ENCODE results near the gene SIRPG. TPM values are rescaled to one million over a fixed set of nuclear protein-coding genes. Genes with fewer than 3 reads are reported as not detected.

Gene SIRPG
- total and polyA plus RNA-seq, 8 donors, result 0.98 to 1.1 TPM; not detected in 6

DNA sequence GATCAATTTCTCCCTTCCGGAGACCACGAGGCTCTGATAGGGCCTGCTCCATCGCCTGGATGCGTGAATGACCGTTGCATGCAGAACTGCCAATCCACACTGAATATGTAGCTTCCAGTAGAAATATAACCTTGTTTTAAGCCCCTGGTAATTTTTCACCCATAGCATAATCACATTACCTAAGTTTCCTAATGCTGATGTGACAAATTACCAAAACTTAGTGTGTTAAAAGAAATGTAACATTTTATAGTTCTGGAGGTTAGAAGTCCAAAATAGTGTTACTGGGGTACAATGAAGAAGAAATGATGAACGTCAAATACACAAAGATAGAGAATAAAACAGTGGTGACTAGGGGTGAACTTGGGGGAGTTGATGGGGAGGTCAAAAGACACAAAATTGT is 78.1 kb downstream of the SIRPG start:
- WGBS, 5 donors, result 86 to 95% (median 94%) methylated on average over 6 of the region's 6 CpGs

More for the DNA sequence above, 78.1 kb downstream of the SIRPG start:
- TF ChIP-seq EP300 (IDR thresholded peaks at IDR 0.05), result no peak
- no peak for TF ChIP-seq POLR2A (IDR thresholded peaks at IDR 0.05)
- TF ChIP-seq POLR2AphosphoS5 (IDR thresholded peaks at IDR 0.05), result no peak
- TF ChIP-seq, protein P1, sequence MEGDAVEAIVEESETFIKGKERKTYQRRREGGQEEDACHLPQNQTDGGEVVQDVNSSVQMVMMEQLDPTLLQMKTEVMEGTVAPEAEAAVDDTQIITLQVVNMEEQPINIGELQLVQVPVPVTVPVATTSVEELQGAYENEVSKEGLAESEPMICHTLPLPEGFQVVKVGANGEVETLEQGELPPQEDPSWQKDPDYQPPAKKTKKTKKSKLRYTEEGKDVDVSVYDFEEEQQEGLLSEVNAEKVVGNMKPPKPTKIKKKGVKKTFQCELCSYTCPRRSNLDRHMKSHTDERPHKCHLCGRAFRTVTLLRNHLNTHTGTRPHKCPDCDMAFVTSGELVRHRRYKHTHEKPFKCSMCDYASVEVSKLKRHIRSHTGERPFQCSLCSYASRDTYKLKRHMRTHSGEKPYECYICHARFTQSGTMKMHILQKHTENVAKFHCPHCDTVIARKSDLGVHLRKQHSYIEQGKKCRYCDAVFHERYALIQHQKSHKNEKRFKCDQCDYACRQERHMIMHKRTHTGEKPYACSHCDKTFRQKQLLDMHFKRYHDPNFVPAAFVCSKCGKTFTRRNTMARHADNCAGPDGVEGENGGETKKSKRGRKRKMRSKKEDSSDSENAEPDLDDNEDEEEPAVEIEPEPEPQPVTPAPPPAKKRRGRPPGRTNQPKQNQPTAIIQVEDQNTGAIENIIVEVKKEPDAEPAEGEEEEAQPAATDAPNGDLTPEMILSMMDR (IDR thresholded peaks at IDR 0.05), result no peak
- Histone ChIP-seq H3K4me1 (no peaks in the 10 kb centered on the region), H3K9me3 (no peaks in the 10 kb centered on the region), H3K27me3 (no peaks in the 10 kb centered on the region), H3K4me3 (no peak overlapping the region), H3K27ac (no peak overlapping the region), H3K36me3 (no peaks in the 10 kb centered on the region)
- intact Hi-C loops (cut with DNase I; ENCODE audit: low total_unique reads), result loop anchor here (2.0 kb wide), 1 partner anchor 35 kb away; no protein-coding TSS in a partner anchor
- no peak for DNase-seq

Small RNAs within 50 kb of the gene (small RNA-seq; reads per million reads assigned to genes)
- gene AL109809.3 (0 reads per million in 4 donors), gene RN7SL561P (0 reads per million in 4 donors)

Other genes with a start within 250 kb of the SIRPG start
- 10 to 100 TPM; 13.4 to 83.4 (median 33.4) TPM for gene NSFL1C, start 190.9 kb downstream of the SIRPG start, total RNA-seq
- gene NSFL1C, start 190.9 kb downstream of the SIRPG start, polyA plus RNA-seq, result 10 to 100 TPM; 33.4 to 59.7 (median 50.9) TPM
- gene SIRPB2, start 166.4 kb downstream of the SIRPG start, total RNA-seq, result 1 to 10 TPM in 4 of 5 donors, under 1 TPM in 1; 0.55 to 7.6 (median 2.9) TPM
- 1 to 10 TPM in 1 of 3 donors, under 1 TPM in 2; 0.43 to 2.0 (median 0.92) TPM for gene SIRPB2, start 166.4 kb downstream of the SIRPG start, polyA plus RNA-seq
- under 1 TPM in 1 of 5 donors, not detected in 4; 0.45 TPM for gene SIRPD, start 100.1 kb downstream of the SIRPG start, total RNA-seq
- gene SIRPD, start 100.1 kb downstream of the SIRPG start, polyA plus RNA-seq, result not detected
- 10 to 100 TPM in 1 of 5 donors, 1 to 10 TPM in 1, under 1 TPM in 1, not detected in 2; 0.87 to 14.0 (median 2.9) TPM for gene SIRPB1, start 37.8 kb downstream of the SIRPG start, total RNA-seq
- 1 to 10 TPM in 1 of 3 donors, under 1 TPM in 2; 0.18 to 3.1 (median 0.76) TPM for gene SIRPB1, start 37.8 kb downstream of the SIRPG start, polyA plus RNA-seq
- gene SIRPA, start 237.6 kb upstream of the SIRPG start, total RNA-seq, result 10 to 100 TPM in 1 of 5 donors, 1 to 10 TPM in 3, under 1 TPM in 1; 0.29 to 35.5 (median 8.8) TPM
- 1 to 10 TPM; 5.7 to 8.5 (median 7.0) TPM for gene SIRPA, start 237.6 kb upstream of the SIRPG start, polyA plus RNA-seq

All from stomach (tissue), 9 donors.